Fibroblast of villous mesenchyme (primary cell): Measurements from ENCODE around the gene TRPC6. TPM values are rescaled to one million over a fixed set of nuclear protein-coding genes. Genes with fewer than 3 reads are reported as not detected.

Experiments
- DNase-seq: peaks from one replicate; pipeline ENCODE4 v3.0.0-alpha.2; 2010; ENCODE audit warnings: low read depth
- H3K4me3 ChIP-seq: 2 replicates; pipeline ENCODE4 v1.5.1; 2011; ENCODE audit warnings: low read depth, mild to moderate bottlenecking, low read length
- total RNA-seq: library from RNA; depleted of rRNA; stranded (reverse); fragments of >200 nt; gene quantifications from 2 replicates; pipeline ENCODE4 v1.2.3, GENCODE V29; 2012
- TF ChIP-seq, protein P1 (sequence below): IDR thresholded peaks from 2 replicates; pipeline ENCODE4 v1.5.1; 2012; ENCODE audit warnings: low read depth, mild to moderate bottlenecking, low read length; ENCODE audit not compliant: insufficient read depth

Gene TRPC6
- total RNA-seq, 1 donor = 35.8 TPM

DNA sequence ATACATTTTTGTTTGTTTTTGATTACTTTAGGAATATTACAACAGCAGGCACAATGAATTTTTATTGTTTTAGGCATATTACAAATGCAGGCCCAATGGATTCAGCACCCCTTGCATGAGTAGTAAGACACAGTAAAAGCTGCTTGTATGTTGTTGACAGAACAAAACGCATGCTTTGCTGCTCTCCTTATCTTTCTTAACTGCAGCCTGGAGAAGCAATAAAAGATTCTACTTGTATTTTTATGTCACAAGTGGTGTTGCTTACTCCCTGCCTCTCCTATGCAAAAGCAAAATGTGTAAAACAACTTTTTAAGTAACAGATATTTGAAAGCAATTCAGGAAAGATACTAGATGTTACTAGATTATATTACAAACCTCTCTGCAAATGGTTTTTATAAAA, 73.9 kb downstream of the TRPC6 start:
- TF ChIP-seq, protein P1, sequence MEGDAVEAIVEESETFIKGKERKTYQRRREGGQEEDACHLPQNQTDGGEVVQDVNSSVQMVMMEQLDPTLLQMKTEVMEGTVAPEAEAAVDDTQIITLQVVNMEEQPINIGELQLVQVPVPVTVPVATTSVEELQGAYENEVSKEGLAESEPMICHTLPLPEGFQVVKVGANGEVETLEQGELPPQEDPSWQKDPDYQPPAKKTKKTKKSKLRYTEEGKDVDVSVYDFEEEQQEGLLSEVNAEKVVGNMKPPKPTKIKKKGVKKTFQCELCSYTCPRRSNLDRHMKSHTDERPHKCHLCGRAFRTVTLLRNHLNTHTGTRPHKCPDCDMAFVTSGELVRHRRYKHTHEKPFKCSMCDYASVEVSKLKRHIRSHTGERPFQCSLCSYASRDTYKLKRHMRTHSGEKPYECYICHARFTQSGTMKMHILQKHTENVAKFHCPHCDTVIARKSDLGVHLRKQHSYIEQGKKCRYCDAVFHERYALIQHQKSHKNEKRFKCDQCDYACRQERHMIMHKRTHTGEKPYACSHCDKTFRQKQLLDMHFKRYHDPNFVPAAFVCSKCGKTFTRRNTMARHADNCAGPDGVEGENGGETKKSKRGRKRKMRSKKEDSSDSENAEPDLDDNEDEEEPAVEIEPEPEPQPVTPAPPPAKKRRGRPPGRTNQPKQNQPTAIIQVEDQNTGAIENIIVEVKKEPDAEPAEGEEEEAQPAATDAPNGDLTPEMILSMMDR = no peak
- no peak overlapping the region for H3K4me3 ChIP-seq
- DNase-seq = peak; percentile 25

DNA sequence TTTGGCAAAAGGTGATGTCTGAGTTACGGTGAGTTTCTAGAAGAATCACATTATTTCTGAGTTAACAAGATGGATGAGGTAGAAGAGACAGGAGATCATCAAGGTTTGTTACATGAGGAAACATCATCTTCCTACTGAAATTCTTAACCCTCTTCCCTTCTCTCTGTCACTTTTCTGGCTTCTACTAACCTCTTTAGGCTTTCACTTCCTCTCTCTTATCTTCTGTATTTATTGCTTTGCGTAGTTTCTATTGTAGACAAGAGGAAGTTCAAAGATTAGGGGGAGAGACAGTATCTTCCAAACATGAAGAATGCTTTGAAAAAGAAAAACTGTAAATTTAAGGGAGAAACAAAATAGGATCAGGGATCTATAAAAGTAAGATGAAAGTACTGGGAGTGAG, 75.4 kb downstream of the TRPC6 start:
- DNase-seq = no peak
- TF ChIP-seq, protein P1 = no peak

DNA sequence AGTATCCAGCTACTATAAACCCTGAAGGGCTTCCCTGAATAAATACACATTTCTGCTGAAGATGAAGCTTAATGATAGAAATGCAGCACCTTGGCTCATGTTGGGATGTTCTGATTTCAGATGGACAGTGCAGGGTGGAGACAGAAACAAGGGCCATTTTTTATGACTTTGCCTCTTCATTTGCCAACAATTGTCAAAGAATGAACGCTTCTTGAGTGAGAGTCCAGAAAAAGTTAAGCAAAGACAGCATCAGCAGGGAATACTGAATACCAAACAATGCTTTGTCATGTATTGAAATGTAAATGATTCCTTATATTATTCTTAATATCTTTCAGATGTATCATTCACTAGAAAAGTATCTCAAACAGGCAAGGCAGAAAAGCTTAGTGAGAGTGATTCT, 84.9 kb downstream of the TRPC6 start:
- TF ChIP-seq, protein P1 = no peak
- no peak for DNase-seq

More for the DNA sequence above, 75.4 kb downstream of the TRPC6 start:
- no peak overlapping the region for H3K4me3 ChIP-seq

DNA sequence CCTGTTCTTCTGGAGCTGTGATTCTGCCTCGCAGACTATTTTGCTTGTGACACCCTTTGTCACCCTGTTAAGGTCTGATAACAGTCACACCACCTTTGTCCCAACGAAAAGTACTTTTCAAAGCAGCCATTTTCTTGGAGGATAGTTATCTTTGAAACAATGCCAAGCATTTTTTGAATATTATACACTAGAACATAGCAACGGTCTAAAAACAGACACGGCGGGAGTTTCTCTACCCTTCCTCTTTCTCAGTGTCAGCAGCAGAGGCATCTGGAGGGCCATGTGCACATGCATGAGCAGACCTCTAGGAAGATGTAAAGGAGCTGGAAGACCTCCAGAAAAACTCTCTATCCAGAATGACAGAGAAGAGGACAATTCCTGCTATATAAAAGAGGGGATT, 86.5 kb downstream of the TRPC6 start:
- DNase-seq = no peak
- TF ChIP-seq, protein P1 = no peak

More for the DNA sequence above, 84.9 kb downstream of the TRPC6 start:
- no peak overlapping the region for H3K4me3 ChIP-seq

DNA sequence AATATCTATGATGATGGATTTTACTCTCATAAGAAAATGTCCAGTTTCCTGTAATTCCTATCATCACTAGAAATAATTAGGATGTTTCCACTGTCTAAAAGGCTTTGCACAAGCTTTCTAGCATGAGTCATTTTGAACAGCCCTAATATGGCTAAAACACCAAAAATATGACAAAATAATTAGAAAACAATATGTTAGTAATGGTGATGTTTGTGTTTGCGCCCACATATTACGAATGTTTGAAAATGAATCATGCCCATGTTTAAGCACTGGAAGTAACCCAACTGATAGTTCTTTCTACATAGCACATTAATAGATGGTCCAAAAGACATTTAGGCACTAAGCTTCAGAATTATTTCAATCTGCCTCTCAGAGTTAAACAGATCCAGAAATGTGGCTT, 96.0 kb downstream of the TRPC6 start:
- H3K4me3 ChIP-seq = no peak overlapping the region
- peak; percentile 63 for DNase-seq
- TF ChIP-seq, protein P1 = no peak

More for the DNA sequence above, 86.5 kb downstream of the TRPC6 start:
- no peak overlapping the region for H3K4me3 ChIP-seq

DNA sequence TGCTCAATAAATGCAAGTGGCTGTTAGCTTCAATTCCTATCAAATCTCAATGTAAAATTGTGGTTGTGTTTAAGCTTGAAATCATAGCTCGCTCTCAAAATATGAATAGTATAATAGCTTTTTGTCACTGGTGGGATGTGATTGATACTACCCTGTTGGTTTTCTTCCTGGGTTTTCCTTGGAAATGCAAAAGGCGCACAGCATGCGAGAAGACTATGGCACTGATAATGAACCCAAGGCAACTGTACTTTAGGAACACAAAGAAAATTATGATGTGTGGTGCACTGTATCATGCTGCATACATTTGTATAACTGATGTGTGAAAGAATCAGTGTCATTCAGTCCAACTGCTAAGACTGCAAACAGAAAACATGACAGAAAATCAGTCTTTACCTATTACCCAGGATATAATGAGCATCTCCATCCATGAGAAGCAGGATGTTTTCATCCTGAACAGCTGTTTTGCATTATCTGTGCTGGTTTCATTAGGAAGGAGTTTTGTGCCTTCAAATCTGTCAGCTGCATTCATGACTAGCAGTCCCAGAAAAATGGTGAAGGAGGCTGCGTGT, 101.2 kb downstream of the TRPC6 start:
- peak; percentile 28 for DNase-seq
- H3K4me3 ChIP-seq = no peak overlapping the region
- TF ChIP-seq, protein P1 = no peak
